Amygdala (tissue), 56 donors: ENCODE results near the gene SPTY2D1.

ENCODE experiments used
- DNase-seq, 56 donors: peaks; one replicate each; lab custom pipeline; 2025; lab: John Stamatoyannopoulos, UW

The SPTY2D1 gene

DNA sequence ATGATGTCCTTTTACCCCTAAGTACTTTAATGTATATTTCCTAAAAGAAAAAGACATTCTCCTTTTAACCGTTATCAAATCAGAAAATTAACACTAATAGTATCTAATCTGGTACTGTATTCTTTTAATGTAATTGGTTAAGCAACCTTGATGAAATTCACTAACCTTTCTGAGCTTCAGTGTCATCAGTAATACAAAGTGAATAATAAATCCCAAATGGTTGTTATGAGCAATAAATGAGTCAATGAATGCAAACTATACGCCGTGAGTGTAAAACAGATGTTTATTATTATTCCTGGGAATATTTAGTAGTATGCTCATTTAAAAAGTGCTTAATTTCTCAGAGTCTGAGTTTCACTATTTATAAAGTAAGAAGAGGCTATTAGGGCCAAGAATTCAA, 67.1 kb downstream of the SPTY2D1 start:
- no peak for DNase-seq

DNA sequence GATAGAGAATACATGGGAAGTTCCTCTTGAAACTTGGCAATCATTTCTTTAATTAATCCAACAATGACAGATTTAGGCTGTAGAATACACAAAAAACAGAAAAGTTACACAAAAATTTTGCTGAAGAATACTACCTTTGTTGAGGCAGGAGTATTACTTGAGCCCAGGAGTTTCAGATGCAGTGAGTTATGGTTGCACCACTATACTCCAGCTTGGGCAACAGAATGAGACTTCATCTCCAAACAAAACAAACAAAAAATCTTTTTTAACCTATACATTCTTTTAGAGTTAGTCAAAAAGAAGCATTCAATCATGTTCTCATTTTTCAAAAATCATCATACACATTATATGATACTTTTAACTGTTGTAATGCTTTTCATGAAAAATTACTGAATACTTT, 67.7 kb downstream of the SPTY2D1 start:
- no peak for DNase-seq

DNA sequence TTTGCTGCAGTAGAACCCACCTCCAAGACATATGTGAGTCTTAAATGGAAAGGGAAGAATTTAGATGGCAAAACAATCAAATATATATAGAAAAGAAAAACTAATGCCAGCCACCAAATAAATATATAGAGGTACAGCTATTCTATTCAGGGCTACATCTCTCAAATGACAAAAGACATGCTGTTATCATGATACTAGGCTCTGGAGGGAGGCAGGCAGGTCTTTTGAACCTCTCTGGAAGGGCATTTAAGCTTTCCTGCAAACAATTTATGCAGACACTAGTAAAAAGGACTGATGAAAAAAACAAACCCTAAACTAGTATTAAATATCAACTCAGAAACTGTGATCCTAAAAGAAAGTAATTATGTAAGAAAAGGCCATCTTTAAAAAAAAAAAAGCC, 70.0 kb downstream of the SPTY2D1 start:
- no peak for DNase-seq

DNA sequence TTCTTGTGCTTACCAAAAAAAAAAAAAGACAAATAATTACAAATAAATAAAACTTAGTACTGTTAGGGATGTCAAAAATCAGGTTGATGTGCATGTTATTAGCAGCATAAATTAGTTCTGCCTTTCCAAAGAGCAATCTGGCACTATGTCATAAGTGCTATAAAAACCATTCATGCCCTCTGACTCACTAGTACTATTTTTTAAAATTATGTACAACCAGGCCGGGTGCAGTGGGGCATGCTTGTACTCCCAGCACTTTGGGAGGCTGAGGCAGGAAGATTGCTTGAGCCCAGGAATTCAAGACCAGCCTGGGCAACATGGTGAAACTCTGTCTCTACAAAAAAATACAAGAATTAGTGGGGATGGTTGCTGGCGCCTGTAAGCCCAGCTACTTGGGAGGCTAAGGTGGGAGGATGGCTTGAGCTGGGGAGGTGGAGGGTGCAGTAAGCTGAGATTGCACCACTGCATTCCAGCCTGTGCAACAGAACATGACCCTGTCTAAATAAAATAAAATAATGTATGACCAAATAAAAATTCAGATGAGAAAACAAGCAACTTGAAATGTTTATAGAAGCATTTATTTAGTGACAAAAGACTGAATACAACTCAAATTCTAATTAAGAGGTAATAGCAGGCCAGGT, 70.9 kb downstream of the SPTY2D1 start:
- no peak for DNase-seq
